NT2/D1 (cell line): ENCODE data around the gene CXXC5.
A peak's percentile ranks its signal among the peaks of the same experiment; 100 is the strongest.

ENCODE experiments used
- DNase-seq: peaks from one replicate; pipeline ENCODE4 v3.0.0-alpha.2; 2011; ENCODE audit warnings: low read depth, low spot score
- H3K27me3 ChIP-seq: 2 replicates; pipeline ENCODE4 v1.6.0; 2011; ENCODE audit warnings: mild to moderate bottlenecking; ENCODE audit not compliant: insufficient read length, insufficient read depth
- H3K36me3 ChIP-seq: 2 replicates; pipeline ENCODE4 v1.6.1; 2011; ENCODE audit warnings: mild to moderate bottlenecking, low read length, mixed read lengths; ENCODE audit not compliant: insufficient read depth, insufficient read length
- H3K4me1 ChIP-seq: 2 replicates; pipeline ENCODE4 v1.5.1; 2011; ENCODE audit not compliant: insufficient read depth, insufficient read length
- H3K4me3 ChIP-seq: 2 replicates; pipeline ENCODE4 v1.5.1; 2011; ENCODE audit warnings: low read depth; ENCODE audit not compliant: insufficient read length
- H3K9ac ChIP-seq: 2 replicates; pipeline ENCODE4 v1.6.0; 2011; ENCODE audit warnings: low read depth; ENCODE audit not compliant: insufficient read length
- H3K9me3 ChIP-seq: 2 replicates; pipeline ENCODE4 v1.5.1; 2011; ENCODE audit warnings: mild to moderate bottlenecking, low read length; ENCODE audit not compliant: insufficient read depth
- SUZ12 ChIP-seq: IDR thresholded peaks from 2 replicates; pipeline ENCODE4 v1.6.1; 2011; ENCODE audit not compliant: insufficient read length, insufficient read depth; ENCODE audit errors: extremely low read depth
- YY1 ChIP-seq: IDR thresholded peaks from 2 replicates; pipeline ENCODE4 v1.6.1; 2011; ENCODE audit not compliant: insufficient read length, insufficient read depth
- ZNF274 ChIP-seq: IDR thresholded peaks from 2 replicates; pipeline ENCODE4 v1.6.1; 2011; ENCODE audit warnings: mild to moderate bottlenecking, low read depth, low read length

CXXC5 gene

DNA sequence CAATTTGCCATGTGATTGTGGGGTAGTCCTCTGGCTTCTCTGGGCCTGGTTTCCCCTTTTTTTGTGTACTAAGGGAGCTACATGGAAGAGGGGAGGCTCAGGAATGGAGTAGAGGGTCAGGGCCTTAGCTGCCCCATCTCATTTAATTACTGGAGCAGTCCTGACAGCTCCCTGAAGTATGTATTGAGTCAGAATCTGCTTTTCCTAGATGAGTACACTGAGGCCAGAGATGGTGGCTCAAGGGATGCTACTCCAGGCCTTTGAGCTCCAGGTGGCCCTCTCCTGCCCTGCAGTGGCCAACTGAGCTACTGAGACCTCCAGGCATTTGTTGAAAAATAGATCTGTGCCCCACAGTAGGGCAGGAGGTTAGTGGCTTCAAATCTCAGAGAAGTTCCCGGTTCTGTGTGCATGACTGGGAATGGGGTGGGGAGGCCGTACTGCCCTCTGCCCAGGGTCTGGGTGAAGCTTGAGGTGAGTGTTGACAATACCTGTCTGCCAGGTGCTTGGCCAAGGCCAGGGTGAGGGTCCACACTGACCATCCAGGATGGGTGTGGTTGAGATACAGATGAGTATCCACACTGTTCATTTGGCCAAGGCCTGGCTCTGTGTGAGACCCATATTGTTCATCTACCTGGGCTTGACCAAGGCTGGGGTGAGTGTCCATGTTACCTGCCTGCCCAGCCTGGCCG, 45.7 kb downstream of the CXXC5 start:
- TF ChIP-seq YY1, result no peak
- no peak for TF ChIP-seq ZNF274
- no peak for TF ChIP-seq SUZ12
- H3K27me3 ChIP-seq, result peaks cover 22% of the 10 kb centered on the region
- H3K36me3 ChIP-seq, result no peaks in the 10 kb centered on the region
- H3K4me3 ChIP-seq, result no peak overlapping the region
- H3K9me3 ChIP-seq, result no peaks in the 10 kb centered on the region
- peaks cover 31% of the 10 kb centered on the region for H3K4me1 ChIP-seq
- DNase-seq, result no peak
- H3K9ac ChIP-seq, result no peak overlapping the region

DNA sequence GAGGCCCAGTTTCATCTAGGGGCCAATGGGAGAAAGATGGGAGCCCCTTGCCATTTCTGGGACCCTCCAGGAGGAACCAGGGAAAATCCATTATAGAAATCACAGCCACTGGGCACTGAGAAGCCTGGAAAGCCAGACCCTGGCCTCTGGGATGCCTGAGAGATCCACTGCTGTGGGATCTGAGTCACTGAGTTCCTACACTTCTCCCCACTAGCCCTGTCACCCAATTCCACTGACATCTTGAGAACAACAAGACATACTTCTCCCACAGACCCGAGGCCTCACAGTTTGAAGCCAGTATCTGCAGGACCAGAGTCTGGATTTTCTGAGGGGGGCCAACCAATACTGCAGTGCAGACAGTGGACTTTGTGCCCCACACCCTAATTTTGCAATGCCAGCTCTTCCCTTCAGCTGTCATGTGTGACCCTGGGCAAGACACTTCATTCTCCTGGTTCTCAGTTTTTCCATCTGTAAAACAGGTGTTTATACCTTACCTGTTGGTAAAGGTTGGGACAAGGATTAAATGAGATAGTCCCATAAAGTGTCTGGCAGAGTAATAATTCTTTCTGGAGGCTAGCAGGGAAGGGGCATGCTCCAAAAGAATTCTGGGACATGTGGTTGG, 46.5 kb downstream of the CXXC5 start:
- Histone ChIP-seq H3K36me3 (no peaks in the 10 kb centered on the region), H3K9me3 (no peaks in the 10 kb centered on the region), H3K9ac (no peak overlapping the region), H3K27me3 (peaks cover 22% of the 10 kb centered on the region), H3K4me1 (peaks cover 27% of the 10 kb centered on the region), H3K4me3 (no peak overlapping the region)
- no peak for TF ChIP-seq SUZ12
- TF ChIP-seq YY1, result no peak
- no peak for TF ChIP-seq ZNF274
- DNase-seq, result no peak

DNA sequence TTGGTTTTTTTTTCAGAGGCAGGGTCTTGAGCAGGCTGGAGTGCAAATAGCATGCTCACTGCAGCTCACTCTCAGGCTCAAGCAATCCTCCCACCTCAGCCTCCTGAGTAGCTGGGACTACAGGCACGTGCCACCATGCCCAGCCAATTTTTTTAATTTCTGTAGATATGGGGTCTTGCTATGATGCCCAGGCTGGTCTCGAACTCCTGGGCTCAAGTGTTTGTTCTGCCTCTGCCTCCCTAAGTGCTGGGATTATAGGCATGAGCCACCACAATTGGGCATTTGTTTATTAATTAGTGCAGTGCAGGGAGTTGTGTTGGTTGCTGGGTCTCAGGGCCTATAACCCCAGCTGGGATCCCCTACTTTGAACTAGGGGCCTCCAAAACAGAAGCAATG, 47.0 kb downstream of the CXXC5 start:
- TF ChIP-seq YY1 (no peak), ZNF274 (no peak), SUZ12 (no peak)
- Histone ChIP-seq H3K36me3 (no peaks in the 10 kb centered on the region), H3K4me1 (peaks cover 25% of the 10 kb centered on the region), H3K9me3 (no peaks in the 10 kb centered on the region), H3K4me3 (no peak overlapping the region), H3K9ac (no peak overlapping the region), H3K27me3 (peaks cover 22% of the 10 kb centered on the region)
- no peak for DNase-seq

DNA sequence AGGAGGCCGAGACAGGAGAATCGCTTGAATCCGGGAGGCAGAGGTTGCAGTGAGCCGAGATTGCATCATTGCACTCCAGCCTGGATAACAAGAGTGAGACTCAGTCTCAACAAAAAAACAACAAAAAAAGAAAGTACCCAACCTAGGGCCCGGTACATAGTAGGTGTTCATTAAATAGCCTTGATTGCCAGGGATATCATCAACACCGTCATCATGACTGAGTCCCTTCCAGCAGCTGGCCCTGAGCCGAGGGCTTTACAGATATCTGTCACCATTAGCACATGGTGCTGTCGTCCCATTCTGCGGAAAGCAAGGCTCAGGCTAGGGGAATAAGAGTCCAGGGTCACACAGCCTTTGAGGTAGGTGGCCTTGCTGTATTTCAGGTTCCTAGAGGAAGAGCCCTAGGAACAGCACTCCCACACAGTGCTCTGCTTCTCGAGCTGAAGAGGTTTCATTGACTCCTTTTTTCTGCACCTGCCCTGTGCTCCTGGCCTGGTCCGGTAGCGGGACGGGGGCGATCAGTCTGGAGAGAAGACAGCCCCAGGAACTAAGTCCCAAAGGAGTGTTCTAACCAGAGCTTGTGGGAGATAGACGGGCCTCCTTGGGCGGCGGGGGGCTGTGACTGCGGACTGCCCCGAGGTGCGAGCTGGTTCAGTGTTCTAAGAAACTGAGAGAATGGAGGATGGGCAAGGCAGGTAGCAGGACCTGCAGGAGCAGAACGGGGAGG, 48.2 kb downstream of the CXXC5 start:
- TF ChIP-seq ZNF274 (no peak), YY1 (no peak), SUZ12 (no peak)
- DNase-seq, result no peak
- peaks cover 18% of the 10 kb centered on the region for H3K27me3 ChIP-seq
- peaks cover 20% of the 10 kb centered on the region for H3K4me1 ChIP-seq
- no peaks in the 10 kb centered on the region for H3K36me3 ChIP-seq
- peak overlapping the region; percentile 83 for H3K9ac ChIP-seq
- H3K4me3 ChIP-seq, result peak overlapping the region; percentile 34
- H3K9me3 ChIP-seq, result no peaks in the 10 kb centered on the region

DNA sequence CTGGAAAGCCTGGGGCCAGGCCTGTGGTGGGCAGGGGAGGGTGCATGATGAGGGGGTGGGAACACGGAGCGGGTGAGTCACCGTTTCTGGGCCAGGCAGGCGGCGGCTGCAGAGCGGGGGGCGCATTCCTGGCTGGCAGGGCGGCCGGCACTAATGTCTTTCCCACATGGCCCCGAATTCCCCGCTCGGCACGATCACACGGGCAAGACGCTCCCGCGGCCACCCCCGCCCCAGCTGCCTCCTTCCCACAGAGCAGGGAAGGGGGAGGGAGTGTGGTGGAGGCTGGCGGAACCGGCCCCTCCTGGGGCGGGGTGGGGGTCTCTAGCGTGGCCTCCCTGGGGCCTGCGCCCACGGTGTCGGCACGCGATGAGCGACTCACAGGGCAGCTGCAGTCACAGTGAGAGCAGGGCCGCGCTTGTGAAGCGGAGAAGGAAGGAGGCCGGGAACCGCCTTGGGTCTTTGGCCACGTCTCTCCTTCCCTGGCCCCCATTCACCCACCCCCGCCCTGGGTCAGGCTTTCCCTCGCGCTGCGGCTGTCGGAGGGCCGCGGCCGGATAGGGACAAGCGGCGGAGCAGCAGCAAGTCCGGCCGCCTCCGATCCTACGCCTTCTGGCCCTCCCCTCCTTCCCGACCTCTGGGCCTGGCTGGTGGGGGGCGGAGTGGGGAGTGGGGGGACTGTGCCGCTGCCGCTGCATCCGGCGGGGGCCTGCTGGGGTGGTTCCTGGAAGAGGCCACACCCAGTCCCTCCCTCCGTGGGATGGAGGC, 48.9 kb downstream of the CXXC5 start:
- Histone ChIP-seq H3K4me1 (peaks cover 20% of the 10 kb centered on the region), H3K4me3 (peak overlapping the region; percentile 34), H3K9me3 (no peaks in the 10 kb centered on the region), H3K36me3 (no peaks in the 10 kb centered on the region), H3K9ac (peak overlapping the region; percentile 83), H3K27me3 (peaks cover 13% of the 10 kb centered on the region)
- no peak for TF ChIP-seq ZNF274
- TF ChIP-seq YY1, result no peak
- TF ChIP-seq SUZ12, result no peak
- DNase-seq, result no peak

DNA sequence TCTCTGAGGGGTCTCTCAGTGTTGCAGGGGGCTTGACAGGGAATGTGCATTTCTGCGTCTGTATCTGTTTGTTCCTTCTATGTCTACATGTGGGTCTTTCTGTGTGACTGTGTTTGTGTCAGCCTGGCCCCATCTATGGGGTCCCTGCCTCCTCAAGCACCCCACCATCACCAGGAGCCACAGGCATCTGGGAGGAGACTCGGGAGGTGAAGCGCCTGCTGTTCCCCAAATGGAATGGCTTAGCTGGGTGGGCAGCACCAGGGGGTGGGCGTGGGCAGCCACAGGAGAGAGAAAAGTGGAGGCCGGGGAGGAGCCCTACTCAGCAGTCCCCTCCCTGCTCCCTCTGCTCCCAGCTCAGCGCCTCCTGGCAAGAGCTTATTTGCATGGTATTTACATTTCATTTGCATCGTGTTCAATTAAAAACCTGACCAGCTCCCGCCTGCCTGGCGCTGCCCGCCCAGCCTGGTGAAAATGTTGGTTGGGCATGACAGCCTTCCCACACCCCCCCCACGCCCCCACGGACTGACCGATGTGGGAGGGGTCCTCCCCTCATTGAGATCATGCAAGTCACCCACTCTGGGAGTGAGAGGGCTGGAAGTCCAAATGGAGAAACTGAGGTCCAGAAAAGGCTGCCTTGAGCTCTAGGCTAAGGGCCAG, 50.5 kb downstream of the CXXC5 start:
- peaks cover 13% of the 10 kb centered on the region for H3K27me3 ChIP-seq
- H3K4me1 ChIP-seq, result peaks cover 18% of the 10 kb centered on the region
- H3K36me3 ChIP-seq, result no peaks in the 10 kb centered on the region
- no peak overlapping the region for H3K4me3 ChIP-seq
- H3K9ac ChIP-seq, result peak overlapping the region; percentile 76
- no peaks in the 10 kb centered on the region for H3K9me3 ChIP-seq
- DNase-seq, result no peak
- TF ChIP-seq ZNF274 (no peak), SUZ12 (no peak), YY1 (no peak)
